H1 (cell line): ENCODE measurements around the gene DDX1. TPM values are rescaled to one million over a fixed set of nuclear protein-coding genes. Genes with fewer than 3 reads are reported as not detected.

ENCODE experiments used
- BACH1 ChIP-seq: IDR thresholded peaks from 2 replicates; pipeline ENCODE4 v1.6.1; 2012; ENCODE audit warnings: low read length, improper control_type of control experiment
- CBX5 ChIP-seq: fragments of 300-800, 300-1000 bp; sonication (generic); IDR thresholded peaks from 2 replicates; pipeline ENCODE4 v1.7.1; 2016; ENCODE audit warnings: antibody characterized with exemption, low read length, low read depth
- CEBPB ChIP-seq: IDR thresholded peaks from 2 replicates; pipeline ENCODE4 v1.6.1; 2012; ENCODE audit warnings: low read depth, low read length
- CREB1 ChIP-seq: IDR thresholded peaks from 2 replicates; pipeline ENCODE4 v1.6.1; 2012; ENCODE audit warnings: inconsistent platforms
- EGR1 ChIP-seq: IDR thresholded peaks from 2 replicates; pipeline ENCODE4 v1.6.1; 2011; ENCODE audit warnings: low read depth, low read length, borderline replicate concordance
- GABPA ChIP-seq: IDR thresholded peaks from 2 replicates; pipeline ENCODE4 v1.6.1; 2011; ENCODE audit warnings: mild to moderate bottlenecking, low read length, moderate library complexity, borderline replicate concordance; ENCODE audit not compliant: insufficient read depth
- NANOG ChIP-seq: IDR thresholded peaks from 2 replicates; pipeline ENCODE4 v1.6.1; 2011; ENCODE audit warnings: low read length, low read depth, mild to moderate bottlenecking, inconsistent platforms; ENCODE audit not compliant: insufficient read depth, poor library complexity, severe bottlenecking
- PHF8 ChIP-seq: fragments of 200-600 bp; sonication (generic); conservative IDR thresholded peaks from 2 replicates; pipeline ENCODE4 v1.7.1; 2012; ENCODE audit warnings: low read depth, mild to moderate bottlenecking, inconsistent platforms, low read length, moderate library complexity
- POU5F1 ChIP-seq: IDR thresholded peaks from 2 replicates; pipeline ENCODE4 v1.6.1; 2011; ENCODE audit warnings: low read depth, mild to moderate bottlenecking, low read length, moderate library complexity
- SUZ12 ChIP-seq: fragments of 200-600 bp; sonication (generic); IDR thresholded peaks from 2 replicates; pipeline ENCODE4 v1.6.1; 2012; ENCODE audit warnings: mild to moderate bottlenecking, inconsistent platforms, low read length, moderate library complexity, mixed read lengths
- YY1 ChIP-seq: IDR thresholded peaks from 2 replicates; pipeline ENCODE4 v1.6.1; 2011; ENCODE audit warnings: low read depth, mild to moderate bottlenecking, low read length
- polyA plus RNA-seq, 7 experiments: library from polyadenylated mRNA; depleted of rRNA in 3 of 7; stranded (reverse) in 5 of 7; unstranded in 2 of 7; fragments of >200 nt in 5 of 7; fragments of 200-250 nt in 2 of 7; gene quantifications; 1 replicate in 5 of 7; 2 replicates in 1 of 7; 4 replicates in 1 of 7; pipeline versions ENCODE4 v1.2.1 to v1.2.3, GENCODE V29; 2011 to 2013; ENCODE audit warnings: missing spikeins in 2 of 7, mixed read lengths in 2 of 7
- total RNA-seq: library from RNA; stranded (reverse); fragmentation: NEBNext Ultra II Directional; extraction: Animal tissue kit (Norgen Biotek cat#: 25700); gene quantifications from 2 replicates; pipeline ENCODE4 v1.2.1, GENCODE V29; 2021

DDX1 gene
- total and polyA plus RNA-seq, 2 of the 8 experiments (the other 6 are each of a cell fraction or from before 2014, with no cell fraction given), result 51.1 to 161 TPM

- TF ChIP-seq CEBPB (no peak), CBX5 (no peak), SUZ12 (no peak), BACH1 (no peak), GABPA (no peak), POU5F1 (no peak), CREB1 (no peak), NANOG (no peak), PHF8 (no peak), YY1 (no peak), EGR1 (no peak)
Observed at GRCh38 chr2:15669375-15669910, 77.8 kb downstream of the DDX1 start (continued).
